Muscle of arm (tissue), 12 donors: Measurements from ENCODE around the gene PSME2. TPM values are rescaled to one million over a fixed set of nuclear protein-coding genes. Genes with fewer than 3 reads are reported as not detected.

Experiments used
- DNase-seq: peaks from one replicate; pipeline ENCODE4 v3.0.0-alpha.2; 2013
- polyA plus RNA-seq, 12 donors: library from polyadenylated mRNA; unstranded; fragments of 120-200 nt; gene quantifications; one replicate each; pipeline ENCODE4 v1.2.1, GENCODE V29; 2013; ENCODE audit not compliant: insufficient read length in 12 of 12

Gene PSME2
- polyA plus RNA-seq, 12 donors: 68.9 to 105 (median 90.2) TPM; not detected in 1

DNA sequence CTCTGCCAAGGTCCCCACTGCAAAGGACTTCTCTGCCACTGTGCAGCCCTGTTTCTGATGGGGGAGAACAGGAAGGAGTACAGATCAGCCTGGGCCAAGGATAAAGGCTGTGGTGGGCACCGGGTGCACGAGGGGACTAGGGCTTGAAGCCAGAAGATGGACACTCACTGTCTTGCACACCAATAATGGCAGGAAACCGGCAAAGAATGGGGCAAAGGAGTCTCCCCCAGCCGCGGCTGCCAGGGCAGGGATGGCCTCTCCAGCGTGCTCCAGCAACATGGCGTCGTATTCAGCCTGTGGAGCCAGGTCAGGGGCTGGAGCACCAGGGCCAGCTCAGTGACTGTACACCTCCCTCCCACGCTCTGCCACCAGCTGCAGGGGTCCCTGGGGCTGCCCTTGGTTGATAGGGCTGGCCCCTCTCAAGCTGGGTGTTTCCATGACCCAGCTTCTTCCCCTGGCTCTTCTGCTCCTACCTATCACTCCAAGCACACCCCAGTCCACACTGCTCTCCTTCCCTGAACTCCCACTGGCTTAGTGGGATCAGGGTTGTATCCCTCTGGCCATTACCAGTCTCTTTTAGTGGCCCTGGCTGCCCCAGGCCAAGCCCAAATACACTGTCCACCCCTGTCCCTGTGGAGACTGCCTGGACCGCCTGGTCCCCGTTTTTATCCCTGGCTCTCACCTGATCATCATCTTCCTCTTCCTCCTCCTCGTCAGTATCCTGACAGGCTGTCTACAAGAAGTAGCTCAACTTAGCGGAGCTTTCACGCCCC lies 35.9 kb upstream of the PSME2 start:
- no peak for DNase-seq

DNA sequence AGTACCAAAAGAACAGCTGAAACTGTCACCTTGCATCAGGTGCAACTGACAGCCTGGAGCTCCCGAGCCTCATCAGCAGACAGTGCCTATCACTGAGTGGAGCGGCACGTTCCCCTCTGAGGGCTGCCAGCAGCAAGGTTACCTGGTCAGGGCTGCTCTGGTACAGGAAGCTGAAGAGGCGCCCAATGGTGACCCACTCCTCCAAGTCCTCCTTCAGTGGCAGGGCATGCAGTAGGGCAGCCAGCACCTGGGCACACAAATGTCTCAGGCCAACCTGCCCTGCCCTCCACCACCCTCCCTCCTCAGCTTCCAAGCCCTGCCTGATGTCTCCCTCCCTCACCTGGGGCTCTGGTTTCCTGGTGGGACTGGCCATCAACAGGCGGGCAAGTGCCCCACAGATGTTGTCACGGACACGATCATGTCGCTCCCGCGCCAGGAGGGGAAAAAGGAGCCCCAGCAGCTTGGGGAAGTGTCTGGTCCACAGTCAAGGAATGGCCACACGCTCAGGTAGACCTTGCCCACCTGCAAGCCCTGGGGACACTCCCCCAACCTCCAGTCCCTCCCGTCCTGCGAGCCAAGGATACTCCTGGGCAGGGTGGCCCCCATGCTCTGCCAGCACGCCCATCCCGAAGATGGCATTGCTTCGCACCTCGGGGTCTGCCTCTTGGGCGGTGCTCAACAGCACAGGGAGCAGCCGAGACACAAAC lies 35.1 kb upstream of the PSME2 start:
- no peak for DNase-seq

DNA sequence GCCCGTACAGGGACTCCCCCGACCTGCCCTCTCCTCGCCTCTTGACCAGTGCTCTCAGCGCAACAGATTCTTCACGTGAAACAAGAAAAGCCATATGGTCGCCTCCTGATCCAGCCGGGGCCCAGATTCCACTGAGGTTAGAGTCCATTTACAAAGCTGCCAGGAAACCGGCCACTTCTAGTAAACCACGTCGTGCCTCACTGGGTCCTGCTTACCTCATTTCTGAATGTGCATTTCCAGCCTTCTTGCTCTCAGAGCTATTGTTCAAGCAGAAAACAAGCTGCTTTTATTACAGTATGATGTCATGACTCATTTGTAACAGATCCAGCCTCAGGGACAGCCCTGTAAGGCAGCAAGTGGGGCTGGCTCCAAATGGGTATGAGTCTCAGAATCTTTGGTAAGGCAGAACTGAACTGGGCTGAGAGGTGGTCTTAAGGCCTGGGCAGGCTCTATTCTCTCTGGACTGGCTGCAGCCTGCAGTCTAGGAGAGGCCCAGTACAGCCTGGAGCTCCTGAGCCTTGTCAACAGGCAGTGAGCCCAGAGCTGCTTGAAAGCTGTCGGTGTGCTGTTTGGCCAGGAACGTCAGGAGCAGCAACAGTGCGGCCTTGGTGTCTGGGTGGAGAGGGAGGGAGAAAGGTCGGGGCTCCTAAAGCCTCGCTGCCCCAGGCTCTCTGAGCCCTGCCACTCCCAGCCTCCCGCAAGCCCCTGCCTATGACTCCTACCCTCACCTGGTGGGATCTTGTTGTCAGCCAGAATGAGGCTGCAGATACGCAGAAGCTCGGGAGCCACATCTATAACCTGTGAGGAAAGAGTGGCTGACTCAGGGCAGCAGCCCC lies 33.8 kb upstream of the PSME2 start:
- no peak for DNase-seq

DNA sequence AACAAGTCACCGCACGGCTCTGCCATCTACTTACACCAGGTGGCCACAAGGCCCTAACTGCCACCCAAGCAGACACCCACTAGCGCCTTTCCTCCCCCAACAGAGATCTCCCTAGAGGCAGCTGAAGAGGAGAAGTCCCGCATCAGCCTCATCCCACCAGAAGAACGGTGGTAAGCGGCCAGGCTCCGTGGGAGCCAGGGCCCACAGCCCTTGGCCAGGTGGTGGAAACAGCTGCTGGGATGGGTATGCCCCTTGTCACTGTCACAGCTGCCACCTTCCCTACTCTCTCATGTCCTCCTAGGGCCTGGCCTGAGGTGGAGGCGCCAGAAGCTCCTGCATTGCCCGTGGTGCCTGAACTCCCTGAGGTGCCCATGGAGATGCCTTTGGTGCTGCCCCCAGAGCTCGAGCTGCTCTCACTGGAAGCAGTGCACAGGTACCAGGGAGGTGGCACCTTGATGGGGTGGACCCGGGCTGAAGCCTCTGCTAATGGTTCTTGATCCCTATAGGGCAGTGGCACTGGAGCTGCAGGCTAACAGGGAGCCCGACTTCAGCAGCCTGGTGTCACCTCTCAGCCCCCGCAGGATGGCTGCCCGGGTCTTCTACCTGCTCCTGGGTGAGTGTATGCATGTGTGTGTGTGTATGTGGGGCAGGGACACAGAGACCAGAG lies 33.0 kb upstream of the PSME2 start:
- no peak for DNase-seq

DNA sequence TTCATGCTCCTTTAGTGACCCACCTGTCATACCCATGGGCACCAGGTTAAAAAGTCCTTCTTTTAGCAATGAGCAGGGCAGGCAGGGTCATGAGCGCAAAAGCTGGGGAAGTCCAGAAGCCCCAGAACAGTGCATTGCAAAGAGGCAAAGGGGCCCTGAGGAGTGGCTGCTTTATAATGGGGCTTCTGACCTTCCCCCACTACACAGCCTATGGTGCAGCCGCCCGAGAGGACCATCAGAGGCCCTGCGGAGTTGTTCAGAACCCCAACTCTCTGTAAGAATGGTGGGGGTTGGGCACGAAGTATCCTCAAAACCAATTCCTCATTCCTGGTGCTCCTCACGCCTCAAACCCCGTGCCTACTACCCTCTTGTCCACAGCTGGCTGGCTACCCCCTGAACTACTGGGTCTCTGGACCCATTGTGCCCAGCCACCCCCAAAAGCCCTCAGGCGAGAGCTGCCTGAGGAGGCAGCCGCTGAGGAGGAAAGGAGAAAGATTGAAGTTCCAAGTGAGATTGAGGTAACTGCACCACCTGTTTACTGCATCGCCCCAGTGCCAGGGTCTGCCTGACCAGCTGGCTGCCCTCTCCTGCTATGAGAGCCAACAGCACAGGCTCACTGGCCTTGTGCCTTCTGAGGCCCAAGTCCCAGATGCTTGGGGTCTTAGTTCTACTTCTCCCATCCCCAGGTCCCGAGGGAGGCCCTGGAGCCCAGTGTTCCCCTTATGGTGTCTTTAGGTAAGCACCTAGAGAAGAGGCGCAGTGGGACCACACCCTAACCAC lies 32.2 kb upstream of the PSME2 start:
- DNase-seq: no peak

DNA sequence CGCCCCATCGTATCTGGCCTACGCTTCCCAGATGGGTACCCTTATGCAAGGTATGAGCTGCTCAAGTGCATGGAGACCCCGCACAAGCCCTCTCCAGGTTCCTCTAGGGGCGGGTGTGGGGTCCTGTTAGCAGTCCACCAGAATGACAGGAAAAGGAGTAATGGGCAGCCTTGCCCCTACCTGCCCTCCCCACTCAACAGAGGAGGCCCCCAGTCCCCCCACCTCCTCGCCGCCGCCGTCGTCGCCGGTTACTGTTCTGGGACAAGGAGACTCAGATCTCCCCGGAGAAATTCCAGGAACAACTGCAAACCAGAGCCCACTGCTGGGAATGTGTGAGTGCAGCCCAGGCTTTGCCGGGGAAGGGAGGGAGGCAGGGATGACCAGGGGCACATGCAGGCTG lies 31.5 kb upstream of the PSME2 start:
- no peak for DNase-seq

DNA sequence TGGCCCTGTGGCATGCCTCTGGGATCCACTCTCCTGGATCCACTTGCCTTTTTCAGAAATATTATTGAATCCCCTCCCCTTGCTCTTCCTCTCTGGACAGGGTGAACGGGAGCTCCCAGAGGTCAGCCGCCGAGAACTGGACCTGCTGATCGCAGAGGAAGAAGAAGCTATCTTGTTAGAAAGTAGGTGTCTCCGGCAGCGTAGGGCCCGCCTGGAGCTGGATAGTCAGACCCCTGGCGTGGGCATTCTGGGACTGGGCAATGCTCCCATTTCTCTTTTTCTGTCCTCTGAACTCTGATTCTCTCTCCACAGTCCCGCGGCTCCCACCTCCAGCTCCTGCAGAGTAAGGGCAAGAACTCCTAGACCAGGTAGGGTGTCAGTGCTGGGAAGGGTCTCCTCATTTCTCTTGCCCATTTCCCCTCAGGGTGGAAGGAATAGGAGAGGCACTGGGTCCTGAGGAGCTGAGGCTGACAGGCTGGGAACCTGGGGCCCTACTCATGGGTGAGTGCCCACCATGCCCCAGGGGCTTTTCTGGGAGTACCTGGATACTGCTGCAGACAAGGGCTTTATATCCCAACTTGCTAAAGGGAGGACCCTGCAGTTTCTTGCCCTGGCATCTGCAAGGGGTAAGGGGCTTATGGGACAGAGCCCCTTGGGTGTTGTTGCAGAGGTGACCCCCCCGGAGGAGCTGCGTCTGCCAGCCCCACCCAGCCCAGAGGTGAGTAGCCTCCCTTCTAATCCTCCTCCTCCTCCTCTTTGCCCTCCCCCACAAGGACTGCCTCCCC lies 30.8 kb upstream of the PSME2 start:
- no peak for DNase-seq

DNA sequence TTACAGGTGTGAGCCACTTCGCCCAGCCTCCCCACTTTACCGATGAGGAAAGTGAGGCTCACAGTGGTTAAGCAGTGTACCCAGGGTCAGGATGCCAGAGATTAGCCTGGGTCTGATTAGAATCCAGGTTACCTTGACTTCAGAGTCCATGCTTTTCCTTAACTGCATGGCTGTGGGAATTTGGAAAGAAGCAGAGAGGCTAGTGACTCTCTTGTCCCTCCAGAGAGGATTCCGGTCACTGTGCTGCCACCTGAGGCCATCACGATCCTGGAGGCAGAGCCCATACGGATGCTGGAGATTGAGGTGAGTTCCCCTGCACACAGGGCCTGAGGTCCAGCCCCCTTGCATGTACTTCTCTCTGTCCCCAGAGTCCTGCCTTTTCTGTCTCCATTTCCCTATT lies 30.2 kb upstream of the PSME2 start:
- no peak for DNase-seq

DNA sequence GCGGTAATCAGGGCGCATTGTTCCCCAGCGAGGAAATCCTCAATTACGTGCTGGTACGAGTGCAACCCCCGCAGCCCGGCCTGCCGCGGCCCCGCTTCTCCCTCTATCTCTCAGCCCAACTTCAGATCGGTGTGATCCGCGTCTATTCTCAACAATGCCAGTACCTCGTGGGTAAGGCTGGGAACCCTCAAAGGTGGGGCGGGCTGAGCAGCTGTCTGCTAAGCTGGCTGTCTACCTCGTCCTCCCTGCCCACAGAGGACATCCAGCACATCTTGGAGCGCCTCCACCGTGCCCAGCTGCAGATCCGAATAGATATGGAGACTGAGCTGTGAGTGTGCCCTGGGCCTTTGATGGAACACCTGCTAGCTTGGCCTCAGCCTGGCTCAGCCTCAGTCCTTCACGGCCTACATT lies 26.5 kb upstream of the PSME2 start:
- DNase-seq: no peak

DNA sequence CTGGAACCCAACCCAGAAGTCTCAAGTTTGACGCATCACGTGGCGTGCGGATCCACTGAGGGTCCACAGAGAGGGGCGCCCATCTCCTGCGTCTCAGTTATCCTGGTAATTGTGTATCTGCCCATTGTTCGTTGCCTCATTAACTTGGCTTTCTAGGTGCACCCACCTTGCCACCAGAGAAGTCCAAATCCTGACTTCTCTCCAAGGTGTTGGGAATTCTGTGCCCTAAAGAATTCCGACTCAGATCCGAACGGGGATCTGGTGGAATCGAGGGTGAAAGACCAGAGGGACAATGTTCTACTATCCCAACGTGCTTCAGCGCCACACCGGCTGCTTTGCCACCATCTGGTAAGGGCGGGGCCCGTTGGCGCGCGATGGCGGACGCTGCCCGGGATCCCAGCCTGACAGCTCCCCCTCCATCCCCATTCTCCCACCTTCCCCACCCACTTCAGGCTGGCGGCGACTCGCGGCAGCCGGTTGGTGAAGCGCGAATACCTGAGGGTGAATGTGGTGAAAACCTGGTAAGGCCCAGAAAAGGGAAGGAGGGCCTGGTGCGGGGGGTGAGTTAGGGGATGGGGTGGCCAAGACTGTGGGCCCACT lies 26.0 kb upstream of the PSME2 start:
- no peak for DNase-seq

DNA sequence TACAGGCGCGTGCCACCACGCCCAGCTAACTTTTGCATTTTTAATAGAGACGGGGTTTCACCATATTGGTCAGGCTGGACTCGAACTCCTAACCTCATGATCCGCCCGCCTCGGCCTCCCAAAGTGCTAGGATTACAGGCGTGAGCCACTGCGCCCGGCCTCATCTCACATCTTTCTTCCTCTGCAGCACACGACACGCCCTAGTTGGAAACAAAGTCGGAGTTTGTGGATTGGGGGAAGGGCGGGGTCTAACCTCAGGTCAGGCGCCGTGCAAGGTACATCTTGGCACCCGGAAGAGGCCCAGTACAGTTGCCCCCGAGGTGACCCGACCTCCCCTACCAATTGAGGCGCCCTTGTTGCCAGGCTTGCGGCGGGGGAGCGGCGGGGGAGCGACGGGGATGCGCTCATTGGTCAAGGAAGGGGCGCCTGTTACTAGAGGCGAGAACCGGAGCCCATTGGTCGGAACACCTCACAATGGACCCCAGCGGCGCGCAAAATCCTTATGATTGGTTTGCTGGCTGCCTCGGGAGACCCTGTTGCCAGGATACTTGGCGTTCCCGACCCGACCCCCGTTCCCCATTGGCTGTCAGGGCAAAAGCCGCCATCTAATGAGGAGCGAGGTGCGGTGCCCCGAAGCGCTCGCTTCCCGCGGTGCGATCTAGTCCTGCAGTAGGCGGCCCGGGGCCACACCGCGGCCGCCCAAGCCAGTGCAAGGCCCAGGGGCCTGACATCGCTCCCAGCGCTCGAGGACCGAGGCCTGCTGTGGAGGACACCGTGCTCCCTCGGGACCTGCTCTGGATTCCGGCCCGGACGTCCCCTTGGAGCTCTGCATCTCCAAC lies 25.2 kb upstream of the PSME2 start, which contains the start of gene REC8:
REC8 (plus strand) TSS at position 659 of the 839 bp plus-strand sequence. CDS start 473 bp downstream, outside the sequence.
- peak; percentile 81 for DNase-seq

DNA sequence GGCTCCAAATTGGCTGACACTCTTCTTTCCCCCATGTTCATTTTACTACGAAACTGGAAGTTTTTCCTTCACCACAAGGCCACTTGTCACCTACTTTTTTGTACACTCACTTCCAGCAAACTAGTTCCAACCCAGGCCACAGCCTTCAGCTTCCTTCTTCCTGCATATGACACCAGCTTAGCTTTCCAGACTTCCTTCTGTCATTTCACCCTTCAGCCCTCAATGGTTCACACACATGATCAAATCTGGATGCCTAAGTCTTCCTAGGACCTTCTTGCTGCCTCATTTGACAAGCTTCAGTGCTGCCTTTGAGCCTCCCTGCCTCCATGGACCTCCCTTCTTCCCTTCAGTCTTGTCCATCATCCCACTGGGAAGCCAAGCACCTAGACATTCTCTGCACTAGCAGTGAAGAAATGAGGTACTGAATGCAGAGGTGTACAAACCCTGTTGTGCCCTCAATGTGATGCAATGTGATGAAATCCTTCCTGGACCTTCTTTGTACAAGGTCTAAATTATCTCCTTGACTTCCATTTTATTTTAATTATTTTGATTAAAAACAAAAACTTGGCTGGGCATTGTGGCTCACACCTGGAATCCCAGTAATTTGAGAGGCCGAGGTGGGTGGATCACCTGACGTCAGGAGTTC lies 21.2 kb upstream of the PSME2 start:
- DNase-seq: no peak

DNA sequence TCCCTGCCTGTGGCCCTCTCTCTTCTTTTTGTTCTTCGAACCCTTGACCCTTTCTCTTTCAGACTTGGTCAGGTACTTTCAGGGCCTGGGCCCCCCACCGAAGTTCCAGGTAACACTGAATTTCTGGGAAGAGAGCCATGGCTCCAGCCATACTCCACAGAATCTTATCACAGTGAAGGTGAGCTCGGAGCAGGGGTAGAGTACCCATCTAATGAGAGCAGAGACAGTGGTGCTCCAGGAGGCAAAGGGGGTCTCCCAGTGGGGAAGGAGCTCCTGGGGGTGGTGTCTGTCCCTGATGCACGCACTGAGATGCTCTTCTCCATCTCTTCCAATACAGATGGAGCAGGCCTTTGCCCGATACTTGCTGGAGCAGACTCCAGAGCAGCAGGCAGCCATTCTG lies 19.4 kb upstream of the PSME2 start:
- DNase-seq: no peak

DNA sequence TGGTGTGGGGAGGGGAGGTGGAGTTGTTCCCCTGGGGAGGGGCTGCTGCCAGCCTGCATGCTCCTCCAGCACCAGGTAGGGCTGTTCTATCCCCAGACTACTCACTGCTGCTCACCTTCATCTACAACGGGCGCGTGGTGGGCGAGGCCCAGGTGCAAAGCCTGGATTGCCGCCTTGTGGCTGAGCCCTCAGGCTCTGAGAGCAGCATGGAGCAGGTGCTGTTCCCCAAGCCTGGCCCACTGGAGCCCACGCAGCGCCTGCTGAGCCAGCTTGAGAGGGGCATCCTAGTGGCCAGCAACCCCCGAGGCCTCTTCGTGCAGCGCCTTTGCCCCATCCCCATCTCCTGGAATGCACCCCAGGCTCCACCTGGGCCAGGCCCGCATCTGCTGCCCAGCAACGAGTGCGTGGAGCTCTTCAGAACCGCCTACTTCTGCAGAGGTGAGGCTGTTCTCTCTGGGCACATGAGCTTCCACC lies 18.1 kb upstream of the PSME2 start:
- no peak for DNase-seq

DNA sequence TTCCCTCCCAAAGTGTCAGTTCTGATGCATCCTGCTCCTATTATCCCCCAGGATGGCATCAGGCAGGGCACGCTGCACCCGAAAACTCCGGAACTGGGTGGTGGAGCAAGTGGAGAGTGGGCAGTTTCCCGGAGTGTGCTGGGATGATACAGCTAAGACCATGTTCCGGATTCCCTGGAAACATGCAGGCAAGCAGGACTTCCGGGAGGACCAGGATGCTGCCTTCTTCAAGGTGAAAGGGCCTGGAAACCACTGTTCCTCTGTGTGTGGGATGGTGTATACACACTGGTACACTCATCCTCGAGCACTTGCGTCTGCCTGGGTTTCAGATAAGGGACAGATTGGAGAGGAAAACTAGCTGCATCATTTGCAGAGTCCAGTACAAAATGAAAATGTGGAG lies 15.7 kb upstream of the PSME2 start:
- no peak for DNase-seq

DNA sequence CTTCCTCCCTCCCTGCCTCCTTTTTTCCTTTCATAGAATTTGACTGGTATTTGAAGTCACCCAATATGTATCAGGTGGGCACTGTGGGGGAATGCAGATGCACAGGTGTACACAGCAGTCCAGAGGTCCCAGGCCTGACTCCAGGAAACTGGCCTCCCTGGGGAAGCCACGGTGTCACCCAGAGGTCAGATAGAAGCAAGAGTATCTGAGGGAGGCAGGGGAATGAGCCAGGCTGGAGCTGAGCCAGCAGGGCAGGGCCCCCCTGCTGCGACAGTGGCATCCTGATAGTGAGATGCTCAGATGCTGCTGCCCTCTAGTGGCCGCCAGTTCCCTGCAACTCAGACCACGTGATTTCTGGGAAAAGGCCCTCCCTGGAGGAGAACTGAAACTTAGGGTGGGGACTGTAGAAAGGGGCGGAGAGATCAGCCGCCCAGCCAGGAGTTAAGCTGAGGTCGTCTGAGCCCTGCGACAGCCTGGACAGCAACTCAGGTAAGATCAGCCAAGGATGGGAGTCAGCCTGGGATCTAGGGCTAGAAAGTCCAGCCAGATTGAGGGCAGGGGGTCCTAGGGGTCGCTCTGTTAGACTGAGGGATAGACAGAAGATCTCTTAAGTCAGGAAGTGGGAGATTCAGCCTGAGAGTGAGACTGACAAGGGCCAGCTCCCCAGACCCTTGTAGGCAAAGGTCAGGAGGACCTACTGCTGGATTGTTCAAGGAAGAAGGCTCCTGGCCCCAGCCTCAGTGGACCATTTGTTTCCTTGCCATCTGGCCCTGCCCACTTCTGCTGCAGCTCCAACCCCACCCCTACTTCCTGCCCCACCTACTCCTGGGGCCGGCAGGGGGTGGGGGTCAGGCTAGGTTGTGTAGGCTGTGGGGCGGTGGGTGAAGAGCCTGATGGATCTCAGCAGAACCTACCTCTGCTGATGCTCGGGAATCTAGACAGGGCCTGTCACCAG lies 14.7 kb upstream of the PSME2 start, which contains the start of gene IRF9:
IRF9 (plus strand) TSS at position 416 of the 955 bp plus-strand sequence. CDS start 880 bp downstream, outside the sequence.
- peak; percentile 96 for DNase-seq

DNA sequence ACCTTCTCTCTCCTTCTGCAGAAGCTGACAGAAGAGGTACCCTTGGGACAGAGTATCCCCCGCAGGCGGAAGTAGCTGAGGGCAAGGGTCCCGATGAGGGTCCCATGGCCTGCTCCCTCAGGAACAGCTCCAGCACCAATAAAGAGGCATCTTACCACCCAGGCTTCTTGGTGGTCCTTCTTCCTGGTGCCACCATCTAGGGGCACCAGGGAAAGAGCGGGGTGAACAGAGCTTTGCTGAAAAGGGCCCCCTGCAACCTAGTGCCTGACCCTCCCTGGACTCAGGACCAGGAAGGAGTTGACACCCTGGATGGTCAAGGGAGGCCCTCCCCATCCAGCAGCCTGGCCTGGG lies 14.1 kb upstream of the PSME2 start:
- DNase-seq: no peak
